Epidermal melanocyte (primary cell): ENCODE data around the gene RNF152.

Experiments
- DNase-seq: peaks from one replicate; pipeline ENCODE4 v3.0.0; 2011; ENCODE audit warnings: low spot score; ENCODE audit not compliant: insufficient read length

The RNF152 gene, protein sequence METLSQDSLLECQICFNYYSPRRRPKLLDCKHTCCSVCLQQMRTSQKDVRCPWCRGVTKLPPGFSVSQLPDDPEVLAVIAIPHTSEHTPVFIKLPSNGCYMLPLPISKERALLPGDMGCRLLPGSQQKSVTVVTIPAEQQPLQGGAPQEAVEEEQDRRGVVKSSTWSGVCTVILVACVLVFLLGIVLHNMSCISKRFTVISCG

DNA sequence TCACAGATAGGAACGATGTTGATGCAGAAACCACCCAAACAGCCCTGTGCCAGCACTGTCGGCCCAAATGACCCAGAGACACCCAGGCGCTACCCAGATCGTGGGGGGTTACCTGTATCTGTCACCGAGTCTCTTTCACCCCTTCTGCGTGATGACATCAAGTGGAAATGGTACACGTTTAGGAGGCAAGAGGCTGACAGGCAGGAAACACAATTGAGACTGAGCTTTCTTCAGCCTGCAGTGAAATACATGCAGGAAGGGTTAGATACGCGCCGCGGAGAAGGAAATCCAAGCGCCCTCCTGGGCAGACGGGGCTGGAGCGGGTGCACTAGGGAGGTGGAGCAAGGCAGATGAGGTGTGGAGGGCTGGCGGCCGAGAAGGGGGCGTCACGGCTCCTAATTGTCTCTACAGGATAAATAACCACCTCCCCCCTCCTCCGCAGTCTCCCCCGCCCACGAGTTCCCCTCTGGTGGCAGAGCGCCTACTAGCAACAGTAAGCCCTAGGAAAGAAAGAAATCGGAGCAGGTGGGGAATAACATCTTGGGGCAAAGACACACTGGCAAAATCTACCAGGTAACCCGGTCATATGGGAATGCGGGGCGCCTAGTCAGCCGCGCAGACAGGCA, at the start of gene RNF152:
Gene RNF152 (minus strand): TSS at position 325 of the 626 bp plus-strand sequence. CDS start 76,544 bp downstream, outside the sequence.
- no peak for DNase-seq

- no peak for DNase-seq
Measured at GRCh38 chr18:61941948-61942471, 49.2 kb upstream of the RNF152 start.

GRCh38 chr18:61939046-61939674, 46.4 kb upstream of the RNF152 start:
- no peak for DNase-seq

DNA sequence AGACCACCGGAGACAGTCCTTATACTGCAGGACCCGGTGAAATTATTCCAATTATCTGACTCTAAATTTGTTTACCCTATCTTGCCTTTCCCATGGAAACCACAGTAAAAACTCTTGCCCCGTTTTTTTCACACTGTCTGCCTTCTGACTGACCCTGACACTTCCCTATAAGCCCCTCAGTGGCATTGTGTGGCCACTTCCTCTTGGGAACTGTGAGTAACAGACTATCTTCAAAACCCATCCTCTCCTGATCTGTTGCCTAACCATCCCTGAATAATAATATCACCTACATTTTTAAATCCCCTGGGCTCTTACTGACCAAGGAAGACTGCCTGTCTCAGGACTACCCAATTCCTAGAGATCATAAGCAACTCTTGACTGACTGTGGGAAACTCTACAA, 42.6 kb upstream of the RNF152 start:
- no peak for DNase-seq

GRCh38 chr18:61931654-61932379, 39.0 kb upstream of the RNF152 start:
- DNase-seq, result no peak

GRCh38 chr18:61929881-61930640, 37.3 kb upstream of the RNF152 start:
- DNase-seq, result no peak

GRCh38 chr18:61926532-61926931, 33.7 kb upstream of the RNF152 start:
- no peak for DNase-seq

- no peak for DNase-seq
Measured at GRCh38 chr18:61924550-61924949, 31.7 kb upstream of the RNF152 start.

GRCh38 chr18:61922435-61922834, 29.6 kb upstream of the RNF152 start:
- DNase-seq, result no peak

DNA sequence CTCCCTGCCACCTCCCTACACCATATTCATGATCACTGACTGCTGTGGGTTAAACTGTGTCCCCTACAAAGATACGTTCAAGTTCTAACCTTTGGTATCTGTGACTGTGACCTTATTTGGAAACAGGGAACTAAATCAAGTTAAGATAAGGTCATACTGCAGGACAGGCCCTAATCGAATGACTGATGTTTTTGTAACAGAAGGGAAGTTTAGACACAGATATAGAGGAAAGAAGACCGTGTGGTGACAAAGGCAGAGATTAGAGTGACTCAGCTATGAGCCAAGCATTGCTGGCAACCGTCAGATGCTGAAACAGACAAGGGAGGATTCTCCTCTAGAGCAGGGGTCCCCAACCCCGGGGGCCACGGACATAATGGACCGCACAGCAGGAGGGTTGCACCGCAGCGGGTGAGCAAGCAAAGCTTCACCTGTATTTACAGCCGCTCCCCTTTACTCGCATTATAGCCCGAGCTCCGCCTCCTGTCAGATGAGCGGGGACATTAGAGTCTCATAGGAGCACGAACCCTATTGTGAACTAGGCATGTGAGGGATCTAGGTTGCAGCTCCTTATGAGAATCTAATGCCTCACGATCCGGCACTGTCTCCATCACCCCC, 28.9 kb upstream of the RNF152 start:
- no peak for DNase-seq

DNA sequence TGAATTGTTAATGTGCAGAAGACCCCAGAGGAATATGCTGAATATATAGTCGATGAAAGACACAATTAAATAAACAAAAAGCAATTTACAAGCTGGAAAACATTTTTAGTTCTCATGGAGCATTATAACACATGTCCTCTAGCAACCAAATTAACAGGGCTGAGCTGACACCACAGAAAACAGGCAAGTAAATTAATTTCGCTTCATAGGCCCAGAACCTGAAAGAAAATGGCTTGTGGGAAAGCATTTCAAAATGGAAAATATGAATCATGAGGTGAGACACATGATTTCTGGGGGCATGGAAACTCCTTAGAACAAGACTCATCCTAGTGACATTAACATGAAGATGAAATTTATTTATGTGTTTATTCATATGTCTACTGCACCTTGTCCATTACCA, 25.0 kb upstream of the RNF152 start:
- DNase-seq, result no peak

DNA sequence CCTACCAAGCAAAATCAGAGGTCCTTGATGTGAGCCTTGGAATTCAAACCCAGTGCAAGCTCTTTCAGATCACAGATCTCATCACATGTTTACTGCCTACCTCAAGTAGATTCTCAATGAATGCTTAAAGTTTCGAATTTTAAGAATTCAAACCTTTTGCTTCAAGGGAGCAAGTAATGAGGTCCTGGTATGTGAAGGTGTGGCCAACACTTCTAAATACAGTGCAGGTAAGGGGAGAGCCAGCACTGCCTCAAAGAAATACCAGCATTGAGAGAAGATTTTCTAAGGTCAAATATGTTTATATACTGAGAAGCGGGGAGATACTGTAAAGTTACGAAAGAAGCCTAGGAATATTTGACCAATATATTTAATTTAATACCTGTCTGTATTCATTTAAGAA, 19.7 kb upstream of the RNF152 start:
- no peak for DNase-seq

GRCh38 chr18:61910101-61910500, 17.3 kb upstream of the RNF152 start:
- DNase-seq, result no peak

DNA sequence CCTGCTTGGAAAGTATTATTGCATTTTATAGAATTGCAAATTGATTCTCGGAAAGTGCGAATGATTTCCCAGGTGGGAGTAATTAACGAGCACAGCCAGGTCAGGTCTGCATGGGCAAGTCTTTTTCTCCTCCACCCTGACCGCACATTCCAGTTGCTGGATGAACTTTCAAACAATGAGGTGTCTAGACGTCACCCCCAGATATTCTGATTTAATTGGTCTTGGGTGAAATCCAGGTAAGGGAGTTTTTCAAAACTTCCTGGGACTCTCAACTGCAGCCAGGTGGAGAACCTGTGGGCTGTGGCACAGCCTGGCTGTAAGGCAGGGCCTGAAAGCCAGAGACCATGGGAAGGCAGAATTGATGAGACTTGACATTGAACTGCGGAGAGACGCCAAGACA, 15.9 kb upstream of the RNF152 start:
- DNase-seq, result no peak

- peak; percentile 78 for DNase-seq
Measured at GRCh38 chr18:61901323-61901986, 8.6 kb upstream of the RNF152 start.

GRCh38 chr18:61900504-61901281, 7.9 kb upstream of the RNF152 start:
- DNase-seq, result no peak

DNA sequence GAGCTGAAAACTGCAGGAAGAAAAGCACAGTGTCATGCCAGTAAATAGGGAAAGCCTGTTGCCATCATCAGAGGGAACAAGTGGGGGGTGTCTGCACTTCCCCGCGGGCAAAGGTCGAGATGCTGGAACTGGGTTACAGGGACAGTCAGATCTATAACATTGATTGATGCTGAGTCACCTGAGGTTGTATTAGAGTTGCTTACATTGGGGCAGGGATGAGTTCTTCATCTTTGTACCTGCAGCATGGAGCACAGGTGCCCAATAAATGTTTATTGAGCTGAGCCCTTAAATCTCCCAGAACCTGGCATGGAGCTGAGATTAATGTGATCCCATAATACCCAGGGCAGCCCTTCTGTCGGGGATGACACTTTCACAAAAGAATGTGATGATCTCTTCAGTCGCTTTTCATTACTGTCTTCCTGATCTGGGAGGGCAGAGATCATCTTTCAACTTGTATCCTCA, 5.9 kb upstream of the RNF152 start:
- DNase-seq, result no peak

GRCh38 chr18:61896757-61897156, 4.0 kb upstream of the RNF152 start:
- DNase-seq, result no peak

- no peak for DNase-seq
Measured at GRCh38 chr18:61896118-61896517, 3.3 kb upstream of the RNF152 start.
